SH-SY5Y (cell line): ENCODE data around the gene ZNF324.

ENCODE experiments used
- GATA2 ChIP-seq: IDR thresholded peaks from 2 replicates; pipeline ENCODE4 v1.6.1; 2011; ENCODE audit warnings: mild to moderate bottlenecking, low read depth, low read length
- GATA3 ChIP-seq: IDR thresholded peaks from 2 replicates; pipeline ENCODE4 v1.6.1; 2011; ENCODE audit warnings: low read depth, mild to moderate bottlenecking, low read length, moderate library complexity

The ZNF324 gene

GRCh38 chr19:58513694-58514563, 47.0 kb downstream of the ZNF324 start:
- TF ChIP-seq GATA2, result no peak
- TF ChIP-seq GATA3, result no peak

- TF ChIP-seq GATA2 (no peak), GATA3 (no peak)
These were observed 47.7 kb downstream of the ZNF324 start for GRCh38 chr19:58514564-58515022.

- TF ChIP-seq GATA3 (no peak), GATA2 (no peak)
These were observed 48.4 kb downstream of the ZNF324 start for GRCh38 chr19:58515259-58515658.

- no peak for TF ChIP-seq GATA2
- TF ChIP-seq GATA3, result no peak
These were observed 49.5 kb downstream of the ZNF324 start for GRCh38 chr19:58516246-58516836.

- TF ChIP-seq GATA2 (no peak), GATA3 (no peak)
These were observed 50.3 kb downstream of the ZNF324 start for GRCh38 chr19:58516964-58517833.

GRCh38 chr19:58518256-58519086, 51.6 kb downstream of the ZNF324 start:
- TF ChIP-seq GATA3 (no peak), GATA2 (no peak)

GRCh38 chr19:58519087-58519354, 52.1 kb downstream of the ZNF324 start:
- TF ChIP-seq GATA2 (no peak), GATA3 (no peak)

- TF ChIP-seq GATA3, result no peak
- no peak for TF ChIP-seq GATA2
These were observed 52.7 kb downstream of the ZNF324 start, which contains the start of gene ZBTB45 for GRCh38 chr19:58519355-58520256. TSS of gene ZBTB45 (minus strand) at chr19:58519810. CDS start at chr19:58517673, 2,137 bp downstream.

GRCh38 chr19:58520257-58520599, 53.3 kb downstream of the ZNF324 start:
- TF ChIP-seq GATA2, result no peak

GRCh38 chr19:58521651-58522050, 54.8 kb downstream of the ZNF324 start:
- TF ChIP-seq GATA2 (no peak), GATA3 (no peak)

- TF ChIP-seq GATA3 (no peak), GATA2 (no peak)
These were observed 55.8 kb downstream of the ZNF324 start for GRCh38 chr19:58522709-58523108.
